A673 (cell line): ENCODE data around the gene CHD1L. TPM values are rescaled to one million over a fixed set of nuclear protein-coding genes. Genes with fewer than 3 reads are reported as not detected.
"Not testable (repeated sequence)": the region's sequence is repeated elsewhere in the genome, so short reads cannot be mapped to it uniquely, and the experiment has no call there.

Experiments used
- BruUV-seq: library from RNA; stranded (reverse); fragments of 400-500 nt; replicated peaks from 2 replicates; lab custom pipeline; 2021; lab: Mats Ljungman, UMichigan
- CTCF ChIA-PET: fragments of 300-600 bp; sonication (Branson Sonifier 250); formaldehyde crosslinking; loops from one replicate; lab custom pipeline; 2022; ENCODE audit warnings: antibody characterized with exemption; lab: Charles Lee
- POLR2A ChIA-PET: fragments of 300-600 bp; sonication (Branson Sonifier 250); formaldehyde crosslinking; loops from one replicate; lab custom pipeline; 2022; ENCODE audit warnings: antibody characterized with exemption; ENCODE audit not compliant: low non-redundant PET; lab: Charles Lee
- DNase-seq: peaks from one replicate; pipeline ENCODE4 v3.0.0-alpha.2; 2015; ENCODE audit warnings: low spot score
- H3K27ac ChIP-seq: fragments of 200-600 bp; sonication (generic); 2 replicates; pipeline ENCODE4 v1.5.1; 2016; ENCODE audit warnings: mixed run types, low read depth, mild to moderate bottlenecking, mixed read lengths, antibody characterized with exemption, low read length; ENCODE audit not compliant: poor library complexity, severe bottlenecking
- H3K27me3 ChIP-seq: fragments of 200-600 bp; sonication (generic); replicated peaks from 2 replicates; pipeline ENCODE4 v1.6.1; 2017; ENCODE audit warnings: mixed run types, low read depth, mild to moderate bottlenecking, mixed read lengths, antibody characterized with exemption, low read length; ENCODE audit not compliant: insufficient read depth, poor library complexity
- H3K36me3 ChIP-seq: fragments of 200-600 bp; sonication (generic); 2 replicates; pipeline ENCODE4 v1.6.1; 2016; ENCODE audit warnings: mixed run types, mild to moderate bottlenecking, mixed read lengths, antibody characterized with exemption, low read length; ENCODE audit not compliant: insufficient read depth, poor library complexity, severe bottlenecking
- H3K4me1 ChIP-seq: fragments of 200-600 bp; sonication (generic); 2 replicates; pipeline ENCODE4 v1.6.1; 2017; ENCODE audit warnings: mixed run types, mild to moderate bottlenecking, mixed read lengths, antibody characterized with exemption, low read length; ENCODE audit not compliant: insufficient read depth, poor library complexity, severe bottlenecking
- H3K4me3 ChIP-seq: fragments of 200-600 bp; sonication (generic); 2 replicates; pipeline ENCODE4 v1.5.1; 2016; ENCODE audit warnings: low read depth, mixed run types, mild to moderate bottlenecking, mixed read lengths, low read length; ENCODE audit not compliant: poor library complexity, severe bottlenecking
- H3K9me3 ChIP-seq: fragments of 200-600 bp; sonication (generic); 2 replicates; pipeline ENCODE4 v1.6.1; 2016; ENCODE audit warnings: mixed run types, low read depth, mild to moderate bottlenecking, mixed read lengths, antibody characterized with exemption, low read length; ENCODE audit not compliant: poor library complexity, severe bottlenecking
- EZH2 ChIP-seq: fragments of 200-600 bp; sonication (generic); IDR thresholded peaks from 2 replicates; pipeline ENCODE4 v1.6.1; 2017; ENCODE audit warnings: borderline replicate concordance, low read depth, mild to moderate bottlenecking, mixed read lengths, antibody characterized with exemption, low read length; ENCODE audit not compliant: poor library complexity, severe bottlenecking
- intact Hi-C: fragments of 100-400 bp; cut with micrococcal nuclease; formaldehyde crosslinking; loops from one replicate; pipeline ENCODE4 v1.10.0; 2022; ENCODE audit not compliant: unreplicated experiment
- total RNA-seq: library from RNA; stranded (reverse); gene quantifications from 2 replicates; pipeline ENCODE4 v1.2.3, GENCODE V29; 2021
- TF ChIP-seq, protein P1 (sequence below): fragments of 300-800, 200-600 bp; sonication (generic); conservative IDR thresholded peaks from 2 replicates; pipeline ENCODE4 v1.5.1; 2017; ENCODE audit warnings: low read depth, mild to moderate bottlenecking, antibody characterized with exemption, low read length, moderate library complexity, mixed read lengths

The CHD1L gene
- total RNA-seq, 1 experiment from 2014 or later, result 64.5 TPM

GRCh38 chr1:147238053-147238902, 4.2 kb upstream of the CHD1L start:
- intact Hi-C loops, result no loop called here
- H3K27me3 ChIP-seq, result no peaks in the 10 kb centered on the region
- ChIA-PET CTCF (no interaction called here), POLR2A (no interaction called here)
- H3K36me3 ChIP-seq, result no peaks in the 10 kb centered on the region
- no peak overlapping the region for H3K27ac ChIP-seq
- no peaks in the 10 kb centered on the region for H3K4me1 ChIP-seq
- no TSS peak for BruUV-seq
- DNase-seq, result no peak
- peaks cover 6% of the 10 kb centered on the region for H3K9me3 ChIP-seq
- no peak for TF ChIP-seq EZH2
- TF ChIP-seq, protein P1, sequence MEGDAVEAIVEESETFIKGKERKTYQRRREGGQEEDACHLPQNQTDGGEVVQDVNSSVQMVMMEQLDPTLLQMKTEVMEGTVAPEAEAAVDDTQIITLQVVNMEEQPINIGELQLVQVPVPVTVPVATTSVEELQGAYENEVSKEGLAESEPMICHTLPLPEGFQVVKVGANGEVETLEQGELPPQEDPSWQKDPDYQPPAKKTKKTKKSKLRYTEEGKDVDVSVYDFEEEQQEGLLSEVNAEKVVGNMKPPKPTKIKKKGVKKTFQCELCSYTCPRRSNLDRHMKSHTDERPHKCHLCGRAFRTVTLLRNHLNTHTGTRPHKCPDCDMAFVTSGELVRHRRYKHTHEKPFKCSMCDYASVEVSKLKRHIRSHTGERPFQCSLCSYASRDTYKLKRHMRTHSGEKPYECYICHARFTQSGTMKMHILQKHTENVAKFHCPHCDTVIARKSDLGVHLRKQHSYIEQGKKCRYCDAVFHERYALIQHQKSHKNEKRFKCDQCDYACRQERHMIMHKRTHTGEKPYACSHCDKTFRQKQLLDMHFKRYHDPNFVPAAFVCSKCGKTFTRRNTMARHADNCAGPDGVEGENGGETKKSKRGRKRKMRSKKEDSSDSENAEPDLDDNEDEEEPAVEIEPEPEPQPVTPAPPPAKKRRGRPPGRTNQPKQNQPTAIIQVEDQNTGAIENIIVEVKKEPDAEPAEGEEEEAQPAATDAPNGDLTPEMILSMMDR, result no peak
- H3K4me3 ChIP-seq, result no peak overlapping the region

DNA sequence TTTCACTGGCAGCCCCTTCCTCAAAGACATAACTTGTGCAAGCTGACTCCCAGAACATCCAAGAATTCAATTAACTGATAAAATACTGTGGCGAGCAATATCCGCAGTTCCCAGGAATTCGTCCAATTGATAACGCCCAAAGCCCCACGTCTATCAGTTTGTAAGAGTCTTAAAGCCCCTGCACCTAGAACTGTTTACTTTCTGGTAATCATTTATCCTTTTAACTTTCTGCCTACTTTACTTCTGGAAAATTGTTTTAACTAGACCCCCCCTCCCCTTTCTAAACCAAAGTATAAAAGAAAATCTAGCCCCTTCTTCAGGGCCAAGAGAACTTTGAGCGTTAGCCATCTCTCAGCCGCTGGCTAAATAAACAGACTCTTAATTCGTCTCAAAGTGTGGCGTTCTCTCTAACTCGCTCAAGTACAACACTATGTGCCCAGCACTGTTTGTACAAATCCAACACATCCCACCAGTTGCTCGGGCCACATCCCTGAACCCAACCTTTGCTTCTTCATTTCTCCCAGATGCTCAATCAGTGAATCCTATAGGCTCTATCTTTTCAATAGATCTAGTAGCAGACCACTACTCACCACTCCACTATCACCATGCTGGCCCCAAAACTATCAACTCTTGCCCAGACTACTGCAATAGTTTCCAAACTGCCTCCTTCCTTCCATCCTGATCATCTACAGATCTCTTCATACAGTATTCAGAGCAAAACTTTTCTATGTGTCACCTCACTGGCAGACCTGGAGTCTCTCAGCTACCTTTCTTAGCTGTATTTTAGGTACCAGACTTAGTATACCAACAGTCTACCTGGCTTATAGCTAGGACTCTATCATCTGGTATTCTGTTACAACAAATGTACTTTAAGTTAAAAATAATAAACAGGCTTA, 3.3 kb upstream of the CHD1L start:
- intact Hi-C loops, result no loop called here
- BruUV-seq, result no TSS peak
- Histone ChIP-seq H3K36me3 (no peaks in the 10 kb centered on the region), H3K9me3 (peaks cover 6% of the 10 kb centered on the region), H3K27me3 (no peaks in the 10 kb centered on the region), H3K27ac (no peak overlapping the region), H3K4me3 (no peak overlapping the region), H3K4me1 (peaks cover 4% of the 10 kb centered on the region)
- DNase-seq, result no peak
- POLR2A ChIA-PET, result no interaction called here
- TF ChIP-seq EZH2, result no peak
- TF ChIP-seq, protein P1, result no peak
- CTCF ChIA-PET, result no interaction called here

DNA sequence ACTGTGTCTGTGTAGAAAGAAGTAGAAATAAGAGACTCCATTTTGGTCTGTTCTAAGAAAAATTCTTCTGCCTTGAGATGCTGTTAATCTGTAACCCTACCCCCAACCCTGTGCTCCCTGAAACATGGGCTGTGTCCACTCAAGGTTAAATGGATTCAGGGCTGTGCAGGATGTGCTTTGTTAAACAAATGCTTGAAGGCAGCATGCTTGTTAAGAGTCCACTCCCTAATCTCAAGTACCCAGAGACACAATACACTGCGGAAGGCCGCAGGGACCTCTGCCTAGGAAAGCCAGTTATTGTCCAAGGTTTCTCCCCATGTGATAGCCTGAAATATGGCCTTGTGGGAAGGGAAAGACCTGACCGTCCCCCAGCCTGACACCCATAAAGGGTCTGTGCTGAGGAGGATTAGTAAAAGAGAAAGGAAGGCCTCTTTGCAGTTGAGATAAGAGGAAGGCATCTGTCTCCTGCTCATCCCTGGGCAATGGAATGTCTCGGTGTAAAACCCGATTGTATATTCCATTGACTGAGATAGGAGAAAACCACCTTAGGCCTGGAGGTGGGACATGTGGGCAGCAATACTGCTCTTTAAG, 2.3 kb upstream of the CHD1L start:
- intact Hi-C loops, result not testable (repeated sequence)

More for the DNA sequence above, 2.3 kb upstream of the CHD1L start:
- H3K4me3 ChIP-seq, H3K27ac ChIP-seq, H3K9me3 ChIP-seq, H3K4me1 ChIP-seq, H3K27me3 ChIP-seq, CTCF ChIA-PET, H3K36me3 ChIP-seq, BruUV-seq, DNase-seq, POLR2A ChIA-PET: not testable (repeated sequence)
